Transverse colon (tissue), 4 donors: ENCODE data around the gene TARS2.

Experiments used
- CTCF ChIP-seq, 5 experiments: fragments of 200-600 bp in 3 of 5; fragments of 450-650 bp in 2 of 5; sonication (generic) in 3 of 5; IDR thresholded peaks; 1 replicate in 2 of 5; 2 replicates in 3 of 5; pipeline ENCODE4 v1.5.1; 2016 to 2017; ENCODE audit warnings: antibody characterized with exemption in 5 of 5, inconsistent platforms in 3 of 5, mild to moderate bottlenecking in 2 of 5, moderate library complexity in 1 of 5
- POLR2A ChIP-seq: fragments of 450-650 bp; IDR thresholded peaks from one replicate; pipeline ENCODE4 v1.6.1; 2016; ENCODE audit warnings: antibody characterized with exemption, mild to moderate bottlenecking, moderate library complexity
- POLR2AphosphoS5 ChIP-seq, 3 donors: sonication (generic); formaldehyde crosslinking; IDR thresholded peaks; one replicate each; pipeline ENCODE4 v1.6.1; 2016; ENCODE audit warnings: antibody characterized with exemption in 3 of 3

- no peak for TF ChIP-seq CTCF (IDR thresholded peaks at IDR 0.05)
- no peak for TF ChIP-seq POLR2AphosphoS5 (IDR thresholded peaks at IDR 0.05)
- TF ChIP-seq POLR2A, result no peak
Observed at GRCh38 chr1:150511985-150512660, 24.9 kb downstream of the TARS2 start.
